SIG-M5 treated with dmso at 0.1 percent for 504 hours (cell line): ENCODE measurements around the gene SLC40A1.
"Not testable (repeated sequence)": the region's sequence is repeated elsewhere in the genome, so short reads cannot be mapped to it uniquely, and the experiment has no call there.

Source experiments
- DNase-seq: peaks from one replicate; lab custom pipeline; 2025; ENCODE audit not compliant: unreplicated experiment; lab: John Stamatoyannopoulos, UW

Gene SLC40A1

DNA sequence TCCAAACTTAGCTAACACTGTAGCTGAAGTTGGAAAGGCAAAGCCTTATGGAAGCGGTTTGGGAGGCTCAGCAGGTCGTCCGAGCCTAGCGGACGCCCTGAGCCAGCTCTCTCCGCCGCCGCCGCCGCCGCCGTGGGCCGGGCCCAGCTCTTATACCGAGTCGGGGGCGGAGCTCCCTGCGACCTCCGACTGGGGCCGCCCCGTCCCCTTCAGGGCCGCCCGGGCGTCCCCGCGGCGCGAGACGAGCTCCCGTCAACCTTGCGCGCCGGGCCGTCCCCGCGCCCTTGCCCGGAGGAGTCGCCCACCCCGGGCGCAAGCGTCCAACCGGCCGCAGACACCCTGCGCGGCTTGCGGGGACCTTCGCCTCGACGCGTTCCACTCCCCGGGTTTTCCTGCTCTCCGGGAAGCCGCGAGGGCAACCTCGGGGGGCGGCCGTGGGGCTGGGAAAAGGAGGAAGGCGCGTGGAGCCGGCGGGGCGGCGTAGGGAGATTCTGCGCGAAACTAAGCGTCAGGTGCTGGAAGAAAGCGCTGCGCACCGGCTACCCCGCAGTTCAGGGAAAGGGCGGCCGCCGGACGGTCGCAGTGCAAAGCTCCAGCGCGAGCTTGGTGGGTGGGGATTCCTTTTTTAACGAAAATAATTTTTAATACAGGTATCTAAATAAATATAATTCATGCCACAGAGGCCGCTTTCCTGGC is at the start of gene SLC40A1:
SLC40A1 (minus strand) TSS at position 129 of the 696 bp plus-strand sequence. CDS start 326 bp downstream, outside the sequence.
- no peak for DNase-seq

- DNase-seq: no peak
Observed at GRCh38 chr2:189629531-189630453, 49.2 kb upstream of the SLC40A1 start.

DNA sequence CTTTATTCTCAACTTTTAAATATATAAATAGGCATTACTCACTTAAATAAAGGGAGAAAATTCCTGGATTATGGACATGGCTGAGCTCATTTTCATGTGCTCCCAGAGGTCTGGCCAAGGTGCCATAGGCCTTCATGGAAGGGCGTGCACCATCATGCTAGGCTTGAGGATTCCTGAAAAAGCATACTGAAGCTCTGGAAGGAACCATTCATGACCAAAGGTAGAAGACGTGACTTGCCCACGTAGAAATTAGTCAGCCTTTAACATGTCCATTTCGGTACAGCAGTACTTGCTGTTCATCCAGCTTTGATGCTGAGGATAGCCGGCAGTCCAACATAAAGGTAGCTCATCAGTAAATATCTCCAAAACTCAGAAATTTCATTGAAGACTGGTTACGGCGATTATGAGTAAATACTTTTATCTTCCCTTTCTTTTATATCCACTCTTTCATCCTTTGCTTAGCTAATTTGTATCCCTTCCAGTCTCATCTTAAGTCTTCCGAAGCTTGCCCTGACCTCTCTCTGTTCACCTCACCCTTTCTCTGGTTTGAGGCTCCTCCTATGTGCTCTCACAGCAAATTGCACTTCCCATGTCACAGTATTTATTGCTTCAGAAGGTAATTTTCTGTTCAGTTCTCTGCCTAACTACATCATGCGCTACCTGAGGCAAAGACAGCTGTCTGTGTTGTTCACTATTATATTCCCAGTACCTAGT is 48.4 kb upstream of the SLC40A1 start:
- DNase-seq: peak; percentile 7

- no peak for DNase-seq
Observed at GRCh38 chr2:189627789-189628188, 47.2 kb upstream of the SLC40A1 start.

- DNase-seq: no peak
Observed at GRCh38 chr2:189625636-189626035, 45.0 kb upstream of the SLC40A1 start.

DNA sequence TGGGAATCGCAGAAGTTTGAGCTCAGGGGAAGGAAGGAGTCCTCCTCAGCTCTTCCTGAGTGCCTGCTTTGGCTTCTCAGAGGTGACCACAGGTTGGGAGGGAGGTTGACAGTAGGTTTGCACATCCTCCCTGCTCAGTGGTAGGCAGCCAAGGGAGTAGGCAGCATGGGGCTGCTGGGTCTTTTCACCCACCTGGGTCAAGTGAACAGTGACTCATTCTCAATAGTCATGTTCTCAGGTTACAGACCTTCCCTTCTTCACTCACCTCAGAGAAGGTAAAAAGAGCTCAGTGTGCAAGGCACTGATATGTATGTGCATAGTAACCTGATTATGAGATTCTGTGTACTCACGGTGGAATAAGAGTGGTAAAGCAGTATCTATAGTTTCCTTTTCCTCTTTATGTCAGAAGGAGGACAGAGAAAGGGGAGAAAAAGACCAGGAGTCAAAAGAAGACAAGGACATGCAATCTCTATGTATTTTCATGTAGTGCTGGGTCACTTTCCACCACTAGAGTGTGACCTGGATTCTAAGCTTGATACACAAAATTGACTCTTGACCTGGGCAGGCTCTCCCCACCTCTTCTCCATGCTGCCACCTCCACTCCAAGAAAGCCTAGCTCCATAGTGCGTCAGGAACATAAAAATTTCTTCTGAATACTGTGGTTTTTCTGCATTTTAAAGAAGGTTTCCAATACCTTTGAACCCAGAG is 44.2 kb upstream of the SLC40A1 start:
- DNase-seq: no peak

GRCh38 chr2:189623049-189623448 is 42.5 kb upstream of the SLC40A1 start:
- DNase-seq: no peak

GRCh38 chr2:189621781-189622180 is 41.2 kb upstream of the SLC40A1 start:
- DNase-seq: no peak

- no peak for DNase-seq
Observed at GRCh38 chr2:189618197-189618596, 37.6 kb upstream of the SLC40A1 start.

DNA sequence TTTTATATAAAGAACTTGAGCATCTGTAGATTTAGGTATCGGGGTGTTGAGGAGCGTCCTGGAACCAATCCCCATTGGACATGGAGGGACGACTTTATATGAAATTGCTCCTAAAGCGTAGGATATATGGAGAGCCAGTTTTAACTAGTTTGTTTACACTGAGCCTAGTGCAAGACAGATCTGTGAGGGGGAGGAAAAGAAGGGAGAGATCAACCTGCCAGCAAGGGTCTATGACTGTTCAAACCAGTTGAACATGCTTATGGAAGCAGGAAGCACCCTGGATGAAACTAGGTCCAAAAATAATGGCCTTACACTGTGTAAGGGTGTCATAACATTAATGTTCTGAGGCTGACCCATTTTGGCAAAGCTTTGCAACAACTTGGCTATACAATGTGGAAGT is 34.0 kb upstream of the SLC40A1 start:
- no peak for DNase-seq

DNA sequence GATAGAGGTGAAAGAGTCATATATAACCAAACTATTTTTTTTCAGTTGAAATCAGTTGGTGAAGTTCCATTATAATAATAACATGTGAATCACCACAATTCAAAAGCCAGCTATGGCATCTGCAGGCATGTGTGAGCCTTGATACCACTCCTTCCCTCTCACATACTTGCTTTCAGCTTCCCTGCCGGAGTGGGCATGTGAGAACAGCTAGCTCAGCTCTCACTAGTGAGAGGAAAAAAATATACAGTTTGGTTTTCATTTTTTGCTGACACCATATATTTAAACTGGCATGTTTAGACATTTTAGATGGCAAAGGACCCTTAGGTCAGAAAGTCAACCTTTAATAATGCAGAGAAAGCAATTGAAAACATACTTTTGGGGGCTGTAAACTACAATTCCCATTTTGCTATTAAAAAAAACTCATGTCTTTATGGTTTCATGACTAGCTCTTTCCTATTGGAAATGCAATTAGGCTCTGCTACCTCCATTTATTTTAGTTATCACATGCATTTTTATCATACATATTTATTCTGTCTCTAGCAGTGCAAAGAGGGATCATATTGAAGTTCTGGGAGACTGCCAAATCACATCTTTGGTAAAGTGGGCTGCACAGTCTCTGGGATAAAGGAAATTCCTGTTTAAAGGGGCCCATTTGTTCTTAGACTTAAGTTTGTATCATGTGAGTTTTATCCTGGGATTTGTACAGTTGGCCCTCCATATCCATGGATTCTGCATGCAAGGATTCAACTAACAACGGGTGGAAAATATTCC is 33.2 kb upstream of the SLC40A1 start:
- DNase-seq: no peak

DNA sequence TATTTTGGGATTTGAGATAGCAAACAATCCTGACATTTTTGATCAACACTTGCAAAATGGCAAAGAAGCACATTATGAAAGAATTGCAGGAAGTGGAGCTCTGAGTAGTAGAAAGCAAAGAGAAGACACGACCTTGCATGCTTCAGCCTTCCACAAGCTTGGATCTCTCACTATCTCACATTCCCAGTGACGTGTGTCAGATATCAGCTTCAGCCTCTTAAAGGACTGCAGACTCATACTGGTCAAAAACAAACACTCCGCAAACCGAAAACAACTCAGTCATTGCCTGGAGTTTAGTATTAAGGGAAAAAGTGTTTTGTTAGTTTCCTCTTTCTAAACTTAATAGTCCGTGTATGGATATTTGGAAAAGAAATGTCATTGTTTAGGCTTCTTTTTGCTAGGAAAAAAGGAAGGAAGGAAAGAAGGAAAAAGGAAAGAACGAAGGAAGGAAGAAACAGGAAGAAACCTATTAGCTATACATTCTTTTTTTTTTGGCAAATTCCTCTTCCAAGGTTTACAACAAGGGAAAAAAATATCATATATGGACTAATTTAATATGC is 32.6 kb upstream of the SLC40A1 start:
- DNase-seq: no peak

- DNase-seq: no peak
Observed at GRCh38 chr2:189610700-189611099, 30.1 kb upstream of the SLC40A1 start.

GRCh38 chr2:189609853-189610252 is 29.3 kb upstream of the SLC40A1 start:
- DNase-seq: no peak

DNA sequence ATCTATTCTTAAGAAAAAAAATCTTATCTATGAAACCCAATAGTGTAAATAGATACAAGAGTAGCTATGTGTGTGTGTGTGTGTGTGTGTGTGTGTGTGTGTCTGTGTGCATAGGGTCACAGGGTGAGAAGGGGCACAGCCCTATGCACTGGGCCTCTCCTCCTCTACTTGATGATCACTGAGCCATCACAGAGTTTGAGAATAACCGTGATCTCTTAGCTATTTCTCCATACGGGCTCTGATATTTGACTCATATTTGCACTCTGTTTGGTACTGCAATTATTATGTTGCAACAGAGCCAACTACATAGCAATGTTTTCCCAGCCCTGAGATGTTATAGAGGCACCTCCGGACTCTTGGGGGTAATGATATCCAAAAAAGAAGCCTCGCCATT is 28.8 kb upstream of the SLC40A1 start:
- no peak for DNase-seq

DNA sequence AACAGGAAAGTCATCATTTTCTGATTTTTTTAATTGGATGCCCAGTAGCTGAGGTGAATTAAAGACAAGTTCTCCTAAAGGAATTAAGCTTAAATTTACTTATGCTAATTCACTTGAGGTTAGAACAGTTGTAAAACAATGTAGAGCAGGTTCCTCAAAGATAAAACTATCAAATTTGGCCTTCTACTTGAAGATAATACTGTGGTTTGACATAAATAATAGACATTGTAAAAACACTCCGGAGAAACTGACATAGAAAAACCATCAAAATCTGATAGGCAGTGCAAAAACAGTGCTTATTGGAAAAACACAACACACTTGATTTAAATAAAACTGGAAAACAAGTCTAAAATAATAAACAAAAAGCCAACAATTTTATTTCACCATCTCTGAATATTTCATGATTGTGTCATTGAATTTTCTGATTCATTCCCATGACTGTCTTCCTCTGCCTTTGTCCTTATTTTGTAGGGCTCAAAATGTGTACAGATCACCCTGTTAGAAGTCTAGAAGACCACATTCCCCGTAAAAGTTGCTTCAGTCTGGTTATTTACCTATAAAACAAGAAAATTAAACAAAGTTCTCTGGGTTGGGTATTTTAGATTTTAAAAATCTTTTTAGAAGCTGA is 28.3 kb upstream of the SLC40A1 start:
- DNase-seq: no peak

GRCh38 chr2:189608170-189608569 is 27.6 kb upstream of the SLC40A1 start:
- no peak for DNase-seq

GRCh38 chr2:189602233-189602632 is 21.6 kb upstream of the SLC40A1 start:
- no peak for DNase-seq

DNA sequence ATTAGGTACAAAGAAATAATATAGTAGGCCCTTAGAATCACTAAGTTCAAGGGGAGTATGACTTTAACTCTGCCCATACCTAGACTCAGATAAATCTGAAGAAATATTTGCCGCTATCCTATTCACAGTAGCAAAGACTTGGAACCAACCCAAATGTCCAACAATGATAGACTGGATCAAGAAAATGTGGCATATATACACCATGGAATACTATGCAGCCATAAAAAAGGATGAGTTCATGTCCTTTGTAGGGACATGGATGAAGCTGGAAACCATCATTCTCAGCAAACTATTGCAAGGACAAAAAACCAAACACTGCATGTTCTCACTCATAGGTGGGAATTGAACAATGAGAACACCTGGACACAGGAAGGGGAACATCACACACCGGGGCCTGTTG is 21.1 kb upstream of the SLC40A1 start:
- not testable (repeated sequence) for DNase-seq
